Erythroblast (primary cell): ENCODE results near the gene TRAPPC12.

ENCODE experiments used
- GATA1 ChIP-seq: IDR thresholded peaks from 2 replicates; pipeline ENCODE4 v1.6.1; 2011; ENCODE audit warnings: low read depth, mild to moderate bottlenecking, control low read depth, low read length, moderate library complexity
- POLR2A ChIP-seq: IDR thresholded peaks from 2 replicates; pipeline ENCODE4 v1.6.1; 2011; ENCODE audit warnings: mild to moderate bottlenecking, low read length

DNA sequence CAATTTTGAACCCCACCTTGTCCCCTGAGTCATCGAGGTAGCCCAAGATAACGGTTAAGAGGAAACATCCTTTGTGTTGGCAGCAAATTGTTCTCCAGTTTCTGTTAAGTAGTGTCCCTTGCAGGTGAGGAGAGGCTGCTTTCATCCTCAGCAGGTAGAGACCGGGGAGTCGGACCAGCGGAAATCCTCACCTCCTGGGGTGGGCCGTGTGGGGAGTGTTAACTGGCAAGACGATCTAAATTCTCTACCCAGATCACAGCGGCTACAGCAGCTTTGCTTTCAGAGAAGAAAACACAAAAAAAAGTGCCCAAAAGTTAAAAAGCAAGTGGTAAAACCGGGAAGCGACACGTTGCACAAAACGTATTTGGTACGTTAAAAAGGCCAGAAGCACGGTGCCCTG lies 76.6 kb downstream of the TRAPPC12 start:
- no peak for TF ChIP-seq POLR2A
- no peak for TF ChIP-seq GATA1
